Measurements from ENCODE around the gene CNTNAP5.

The CNTNAP5 gene

GRCh38 chr2:124558277-124558905 is 533.3 kb downstream of the CNTNAP5 start:
- no peak for DNase-seq
- no peak for ATAC-seq

- DNase-seq (no peak), ATAC-seq (no peak)
Observed at GRCh38 chr2:124559236-124559635, 534.1 kb downstream of the CNTNAP5 start.

DNA sequence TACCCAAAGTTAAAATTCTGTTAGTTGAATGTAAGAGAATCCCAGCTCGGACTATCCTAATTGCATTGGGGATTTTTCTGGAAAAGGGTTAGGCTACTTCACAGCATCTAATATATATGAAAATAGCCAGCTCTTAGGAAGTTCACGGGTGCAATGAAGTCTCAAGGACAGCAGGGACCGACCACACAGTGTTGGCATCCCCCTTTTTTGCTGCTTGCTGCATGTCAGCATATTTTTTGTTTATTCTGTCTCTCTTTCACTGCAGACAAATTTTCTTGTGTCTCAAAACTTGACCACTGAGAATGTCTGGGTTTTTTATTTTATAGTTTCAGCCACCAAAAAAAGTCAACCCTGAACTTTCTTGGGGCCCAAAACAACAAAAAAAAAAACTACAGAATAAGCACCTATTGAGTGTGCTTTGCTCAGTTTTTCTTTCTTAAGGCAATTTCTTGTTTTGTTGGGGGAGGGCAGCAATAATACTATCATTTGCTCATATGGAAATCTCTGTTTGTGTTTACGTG is 535.6 kb downstream of the CNTNAP5 start:
- ATAC-seq: no peak
- no peak for DNase-seq

DNA sequence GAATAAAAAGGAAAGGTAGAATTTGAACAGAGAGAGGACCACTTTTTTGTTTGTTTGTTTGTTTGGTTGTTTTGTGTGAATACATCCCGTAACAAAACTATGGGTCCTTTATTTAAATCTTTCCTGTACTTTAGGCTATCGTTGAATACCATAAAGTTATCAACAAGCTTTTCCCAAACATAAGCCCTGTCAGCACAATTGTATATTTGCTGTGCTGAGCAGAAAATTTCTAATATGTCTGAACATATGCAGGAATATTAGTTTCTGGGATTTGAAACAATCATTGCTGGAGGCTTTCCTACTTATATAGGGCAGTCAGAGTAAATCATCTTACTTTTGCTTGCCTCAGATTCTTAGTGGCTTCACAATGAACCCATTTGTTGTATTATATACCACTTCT is 536.4 kb downstream of the CNTNAP5 start:
- ATAC-seq (no peak), DNase-seq (no peak)

DNA sequence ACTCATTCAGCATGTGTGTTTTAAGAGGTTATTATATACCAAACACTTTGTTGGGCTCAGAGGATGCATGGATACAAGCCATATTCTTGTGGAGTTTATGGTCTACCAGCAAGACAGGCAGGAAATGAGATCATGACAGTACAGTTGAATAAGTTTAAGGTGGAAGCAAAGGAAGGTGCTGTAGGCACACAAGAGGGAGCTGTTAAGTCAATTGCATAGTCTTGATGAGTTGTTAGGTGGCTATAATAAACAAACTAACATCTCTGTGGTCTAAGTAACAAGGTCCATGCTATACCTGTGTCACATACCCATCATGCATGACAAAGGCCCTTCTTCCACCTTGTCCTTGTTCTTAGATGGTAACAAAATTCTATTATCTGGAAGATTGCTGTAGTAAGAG is 538.3 kb downstream of the CNTNAP5 start:
- ATAC-seq (no peak), DNase-seq (no peak)

GRCh38 chr2:124566518-124566970 is 541.5 kb downstream of the CNTNAP5 start:
- DNase-seq (no peak), ATAC-seq (no peak)

- no peak for ATAC-seq
- DNase-seq: no peak
Observed at GRCh38 chr2:124570872-124571271, 545.8 kb downstream of the CNTNAP5 start.

DNA sequence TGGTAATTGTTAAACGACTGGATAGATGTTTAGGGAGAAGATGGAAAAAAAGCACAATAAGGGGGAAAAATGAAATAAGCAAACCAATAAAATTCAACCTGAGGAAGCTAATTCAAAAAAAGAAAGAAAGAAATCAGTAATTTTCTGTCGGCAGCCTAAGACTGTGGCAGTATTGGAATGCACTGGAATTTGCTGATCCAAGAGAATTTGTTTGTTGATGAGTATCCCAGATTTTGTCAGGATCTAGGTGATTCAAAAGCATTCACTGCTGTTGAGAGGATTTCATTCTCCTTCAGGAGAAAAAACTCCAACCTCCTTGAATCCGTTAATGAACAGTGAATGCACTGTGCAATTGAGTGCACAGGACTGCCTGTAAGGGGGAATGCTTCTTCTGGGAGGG is 546.7 kb downstream of the CNTNAP5 start:
- no peak for DNase-seq
- ATAC-seq: no peak

- DNase-seq (no peak), ATAC-seq (no peak)
Observed at GRCh38 chr2:124572934-124573634, 548.0 kb downstream of the CNTNAP5 start.

- DNase-seq: no peak
- ATAC-seq: no peak
Observed at GRCh38 chr2:124575497-124575896, 550.4 kb downstream of the CNTNAP5 start.

DNA sequence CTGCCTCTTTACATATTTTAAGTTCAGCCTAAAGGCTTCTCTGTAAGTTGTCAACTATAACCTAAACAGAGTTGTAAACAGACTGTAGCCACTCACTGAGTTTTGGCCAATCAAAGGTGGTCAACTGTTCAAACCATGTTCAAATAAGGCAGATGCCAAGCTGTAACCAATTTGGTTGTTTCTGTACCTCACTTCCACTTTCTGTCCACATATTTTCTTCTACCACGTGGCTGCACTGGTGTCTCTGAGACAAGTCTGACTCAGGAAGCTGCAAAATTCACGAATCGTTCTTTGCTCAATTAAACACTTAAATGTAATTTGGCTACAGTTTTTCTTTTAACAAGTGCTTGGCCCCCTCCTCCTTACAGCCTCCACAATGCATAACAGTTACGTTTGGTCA is 555.2 kb downstream of the CNTNAP5 start:
- no peak for DNase-seq
- ATAC-seq: no peak

DNA sequence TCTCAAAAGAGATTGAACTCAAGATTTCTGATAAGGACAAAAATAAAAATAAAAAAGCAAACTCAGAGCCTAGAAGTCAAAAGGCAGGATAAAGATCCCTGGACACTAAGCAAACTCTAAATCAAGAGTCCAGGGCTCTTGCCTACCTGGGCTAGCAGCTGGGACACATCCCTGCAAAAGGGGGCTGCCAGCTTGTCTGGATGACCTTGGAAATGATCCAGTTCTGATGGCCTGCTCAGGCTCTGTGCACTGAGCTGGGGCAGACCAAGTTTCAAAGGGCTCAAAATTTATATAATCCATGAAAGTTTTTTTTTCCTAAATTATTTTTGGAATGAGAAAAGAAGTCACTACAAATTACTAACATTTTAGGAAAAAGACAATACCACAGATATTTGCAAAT is 557.3 kb downstream of the CNTNAP5 start:
- ATAC-seq: no peak

DNA sequence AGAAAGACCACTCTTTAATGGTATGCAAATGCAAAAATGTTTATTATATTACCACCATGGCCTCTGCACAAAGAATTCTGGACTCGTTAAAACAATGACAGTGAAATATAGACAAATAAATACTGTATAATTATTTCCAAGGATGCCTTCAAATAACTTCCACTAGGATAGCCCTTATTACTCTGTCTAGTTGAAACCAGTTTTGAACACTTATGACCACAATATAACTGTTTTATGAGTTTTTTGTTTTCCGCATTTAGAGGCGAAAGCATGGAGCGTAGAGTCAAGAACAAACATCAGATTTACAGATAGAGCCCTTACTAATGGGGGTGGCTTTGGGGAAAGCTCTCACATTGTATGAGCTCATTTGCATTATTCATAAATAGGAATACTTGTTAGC is 559.5 kb downstream of the CNTNAP5 start:
- DNase-seq: no peak
- ATAC-seq: no peak

More for the DNA sequence above, 557.3 kb downstream of the CNTNAP5 start:
- DNase-seq: no peak

GRCh38 chr2:124585277-124585676 is 560.2 kb downstream of the CNTNAP5 start:
- DNase-seq (no peak), ATAC-seq (no peak)

GRCh38 chr2:124586210-124586609 is 561.1 kb downstream of the CNTNAP5 start:
- DNase-seq: no peak
- no peak for ATAC-seq

GRCh38 chr2:124586835-124587234 is 561.7 kb downstream of the CNTNAP5 start:
- DNase-seq (no peak), ATAC-seq (no peak)

DNA sequence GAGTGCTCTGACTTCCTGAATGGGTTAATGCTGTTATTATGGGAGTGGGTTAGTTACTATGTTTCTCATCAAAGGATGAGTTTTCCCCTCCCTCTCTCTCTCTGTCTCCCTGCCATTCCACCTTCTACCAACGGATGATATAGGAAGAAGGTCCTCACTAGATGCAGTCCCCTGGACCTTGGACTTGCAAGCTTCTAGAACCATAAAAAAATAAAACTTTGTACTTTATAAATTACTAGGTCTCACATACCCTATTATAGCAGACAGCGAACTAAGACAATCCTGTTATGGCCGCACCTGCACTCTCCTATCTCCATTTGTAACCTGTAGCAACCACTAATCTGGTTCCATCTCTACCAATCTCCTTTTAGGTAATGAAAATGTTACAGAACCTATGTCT is 564.9 kb downstream of the CNTNAP5 start:
- DNase-seq (no peak), ATAC-seq (no peak)

- DNase-seq (no peak), ATAC-seq (no peak)
Observed at GRCh38 chr2:124602759-124603158, 577.7 kb downstream of the CNTNAP5 start.

GRCh38 chr2:124604940-124605339 is 579.9 kb downstream of the CNTNAP5 start:
- DNase-seq (no peak), ATAC-seq (no peak)

GRCh38 chr2:124607679-124608078 is 582.6 kb downstream of the CNTNAP5 start:
- ATAC-seq (no peak), DNase-seq (no peak)

DNA sequence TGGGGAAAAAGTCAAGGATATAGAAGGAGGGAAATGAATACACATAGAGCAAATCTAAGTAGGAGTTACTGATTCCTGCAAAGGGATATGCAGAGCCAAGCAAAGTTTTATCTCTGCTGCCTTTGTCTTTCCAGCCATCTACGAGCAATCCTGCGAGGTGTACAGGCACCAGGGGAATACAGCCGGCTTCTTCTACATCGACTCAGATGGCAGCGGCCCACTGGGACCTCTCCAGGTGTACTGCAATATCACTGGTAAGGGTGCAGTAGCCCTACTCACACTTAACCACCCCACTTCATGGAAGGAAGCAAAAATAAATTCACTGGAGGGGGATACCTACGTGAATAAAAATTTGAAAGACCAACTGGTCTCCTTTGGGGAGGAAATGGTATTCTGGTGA is 584.6 kb downstream of the CNTNAP5 start:
- no peak for ATAC-seq
- no peak for DNase-seq

- ATAC-seq (no peak), DNase-seq (no peak)
Observed at GRCh38 chr2:124610141-124610540, 585.1 kb downstream of the CNTNAP5 start.

DNA sequence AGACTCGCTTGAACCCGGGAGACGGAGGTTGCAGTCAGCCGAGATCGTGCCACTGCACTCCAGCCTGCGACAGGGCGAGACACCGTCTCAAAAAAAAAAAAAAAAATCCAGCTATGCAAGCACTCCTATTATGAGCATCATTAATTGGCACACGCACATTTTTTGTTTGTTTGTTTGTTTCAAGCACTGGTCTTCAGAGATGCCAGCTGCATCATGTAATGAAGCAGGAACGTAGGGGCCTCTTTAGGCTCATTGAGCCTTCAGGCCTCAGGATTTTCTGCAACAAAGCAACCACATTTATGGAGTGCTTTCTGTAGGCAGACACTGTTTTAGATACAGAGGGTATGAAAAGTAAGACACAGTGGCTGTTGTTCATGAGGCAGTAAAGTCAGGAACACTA is 585.8 kb downstream of the CNTNAP5 start:
- no peak for DNase-seq
- ATAC-seq: no peak

- DNase-seq: no peak
- ATAC-seq: no peak
Observed at GRCh38 chr2:124623560-124623959, 598.5 kb downstream of the CNTNAP5 start.

Measured in stimulated activated naive CD8-positive, alpha-beta T cell treated with anti-CD3 and anti-CD28 coated beads, Interleukin-15, Interleukin-2, amounts not matched to agents 100 U/mL and 50 U/mL, for 24 hours (primary cell).